ENCODE results near the gene ADIPOR1.
"Not testable (repeated sequence)": the region's sequence is repeated elsewhere in the genome, so short reads cannot be mapped to it uniquely, and the experiment has no call there.

The ADIPOR1 gene, protein sequence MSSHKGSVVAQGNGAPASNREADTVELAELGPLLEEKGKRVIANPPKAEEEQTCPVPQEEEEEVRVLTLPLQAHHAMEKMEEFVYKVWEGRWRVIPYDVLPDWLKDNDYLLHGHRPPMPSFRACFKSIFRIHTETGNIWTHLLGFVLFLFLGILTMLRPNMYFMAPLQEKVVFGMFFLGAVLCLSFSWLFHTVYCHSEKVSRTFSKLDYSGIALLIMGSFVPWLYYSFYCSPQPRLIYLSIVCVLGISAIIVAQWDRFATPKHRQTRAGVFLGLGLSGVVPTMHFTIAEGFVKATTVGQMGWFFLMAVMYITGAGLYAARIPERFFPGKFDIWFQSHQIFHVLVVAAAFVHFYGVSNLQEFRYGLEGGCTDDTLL

GRCh38 chr1:202957733-202958543 lies at the start of gene ADIPOR1:
TSS of gene ADIPOR1 (minus strand) at chr1:202958312. CDS start at chr1:202951070, 7,242 bp downstream.
- peak; percentile 89 for DNase-seq

DNA sequence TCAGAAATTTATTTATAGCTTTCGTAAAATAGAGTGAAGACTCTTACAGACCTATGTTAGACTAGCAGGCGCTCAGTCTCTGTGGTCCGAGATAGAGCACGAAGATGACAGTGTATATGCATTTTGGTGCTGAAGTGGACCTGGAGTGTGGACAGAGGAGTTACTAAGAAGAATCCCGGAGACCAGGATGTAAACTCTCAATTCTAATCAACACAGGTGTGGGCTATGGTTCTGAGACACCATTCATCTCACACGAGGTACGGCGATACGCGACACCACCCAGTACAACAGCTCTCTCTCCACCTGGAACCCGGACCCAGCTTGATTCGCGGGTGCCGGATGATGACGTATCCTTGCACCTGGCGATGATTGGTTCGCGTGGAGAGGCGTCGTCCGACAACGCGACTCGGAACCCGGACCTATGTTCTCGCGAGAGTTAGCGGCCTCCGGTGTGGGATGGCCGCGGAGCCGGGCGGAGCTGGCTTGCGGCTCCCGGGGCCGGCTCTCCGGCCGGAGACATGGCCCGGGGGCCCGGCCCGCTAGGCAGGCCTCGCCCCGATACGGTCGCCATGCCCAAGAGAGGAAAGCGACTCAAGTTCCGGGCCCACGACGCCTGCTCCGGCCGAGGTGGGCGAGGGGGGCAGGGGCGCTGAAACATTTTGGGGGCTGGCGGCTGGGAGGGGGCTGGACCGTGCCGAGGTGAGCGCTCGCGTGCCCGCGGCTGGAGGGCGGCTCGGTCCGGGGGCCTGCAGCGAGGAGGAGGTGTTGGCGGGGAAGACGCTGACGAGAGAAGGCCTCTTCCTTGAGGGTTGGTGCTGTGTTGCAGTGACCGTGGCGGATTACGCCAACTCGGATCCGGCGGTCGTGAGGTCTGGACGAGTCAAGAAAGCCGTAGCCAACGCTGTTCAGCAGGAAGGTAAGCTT lies 49.1 kb upstream of the ADIPOR1 start, which contains the start of gene TMEM183A:
Gene TMEM183A (plus strand): TSS at position 427 of the 924 bp plus-strand sequence. CDS start 92 bp downstream, at position 519.
- peak; percentile 96 for DNase-seq

GRCh38 chr1:203005395-203006142 lies 47.5 kb upstream of the ADIPOR1 start:
- DNase-seq, result not testable (repeated sequence)

GRCh38 chr1:203002951-203003350 lies 44.8 kb upstream of the ADIPOR1 start:
- no peak for DNase-seq

GRCh38 chr1:203001986-203002385 lies 43.9 kb upstream of the ADIPOR1 start:
- no peak for DNase-seq

DNA sequence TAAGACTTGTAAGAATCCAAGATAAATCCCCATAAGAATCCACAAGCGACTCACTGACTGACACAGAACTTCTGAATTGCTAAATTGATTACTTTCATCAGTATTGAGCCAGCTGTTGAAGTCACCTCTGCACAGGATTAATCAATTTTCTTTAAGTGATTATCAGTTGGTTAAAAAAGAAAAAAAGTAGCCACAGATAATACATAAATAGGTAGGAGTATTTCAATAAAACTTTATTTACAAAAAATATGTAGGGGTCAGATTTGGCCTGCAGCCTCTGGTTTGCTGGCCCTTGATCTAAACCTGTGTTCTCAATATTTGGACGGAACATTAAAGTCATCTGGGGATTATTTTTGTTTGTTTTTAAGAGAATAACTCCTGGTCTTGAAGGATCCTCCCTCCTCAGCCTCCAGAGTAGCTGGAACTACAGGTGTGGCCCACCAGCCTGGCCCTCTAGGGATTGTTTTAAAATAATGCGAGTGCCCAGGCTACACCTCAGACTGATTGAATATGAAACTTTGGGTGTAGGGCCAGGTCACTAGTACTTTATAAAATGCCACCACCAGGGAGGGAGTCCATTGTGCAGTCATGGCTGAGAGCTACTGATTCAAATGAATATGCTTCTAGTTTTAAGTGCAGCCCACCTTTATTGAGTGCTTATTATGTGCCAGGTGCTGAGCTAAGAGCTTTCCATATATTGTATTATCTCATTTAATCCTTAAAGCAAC lies 42.3 kb upstream of the ADIPOR1 start:
- no peak for DNase-seq

GRCh38 chr1:202998836-202999750 lies 41.0 kb upstream of the ADIPOR1 start:
- DNase-seq, result peak; percentile 62

DNA sequence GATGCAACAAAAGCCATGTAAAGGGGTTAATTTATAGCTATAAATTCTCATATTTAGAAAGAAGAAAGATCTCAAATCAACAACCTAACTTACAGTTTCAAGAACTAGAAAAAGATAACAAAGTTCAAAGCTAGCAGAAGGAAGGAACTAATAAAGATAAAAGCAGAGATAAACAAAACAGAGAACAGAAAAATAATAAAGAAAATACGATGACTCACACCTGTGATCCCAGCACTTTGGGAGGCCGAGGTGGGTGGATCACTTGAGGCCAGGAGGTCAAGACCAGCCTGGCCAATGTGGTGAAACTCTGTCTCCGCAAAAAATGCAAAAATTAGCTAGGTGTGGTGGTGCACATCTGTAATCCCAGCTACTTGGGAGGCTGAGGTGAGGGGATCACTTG lies 36.6 kb upstream of the ADIPOR1 start:
- no peak for DNase-seq

- DNase-seq, result no peak
Observed at GRCh38 chr1:202991112-202991511, 33.0 kb upstream of the ADIPOR1 start.

- DNase-seq, result no peak
Observed at GRCh38 chr1:202989879-202990278, 31.8 kb upstream of the ADIPOR1 start.

DNA sequence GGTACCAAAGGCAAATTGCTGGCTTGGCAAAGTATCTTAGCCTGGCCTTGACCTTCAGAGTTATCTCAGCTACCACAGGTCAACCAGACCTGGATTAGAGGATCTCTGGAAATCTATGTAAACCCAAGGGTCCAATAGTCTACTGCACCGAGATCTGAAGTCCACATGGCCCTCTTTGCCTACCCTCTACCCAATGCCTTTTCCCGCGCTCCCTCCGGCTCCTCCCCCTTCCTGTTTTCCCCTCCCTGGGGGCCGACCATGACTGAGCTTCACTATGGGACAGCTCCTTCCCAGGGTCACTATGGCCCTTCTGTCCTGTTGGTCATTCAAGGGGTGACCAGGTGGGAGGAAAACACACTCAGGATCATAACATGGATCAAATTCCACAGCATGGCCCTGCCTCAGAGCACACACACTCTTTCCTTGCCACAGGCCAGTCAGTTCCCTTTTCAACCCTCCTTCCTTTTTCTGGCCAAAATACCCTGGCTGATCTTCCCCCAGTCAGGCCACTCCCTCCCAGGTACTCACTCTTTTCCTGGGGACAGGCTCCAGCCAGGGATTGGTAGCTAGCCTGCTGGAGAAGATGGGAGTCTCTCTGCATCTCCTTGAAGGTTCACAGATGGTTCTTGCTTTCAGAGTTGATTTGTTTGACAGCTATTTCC lies 29.9 kb upstream of the ADIPOR1 start:
- no peak for DNase-seq

DNA sequence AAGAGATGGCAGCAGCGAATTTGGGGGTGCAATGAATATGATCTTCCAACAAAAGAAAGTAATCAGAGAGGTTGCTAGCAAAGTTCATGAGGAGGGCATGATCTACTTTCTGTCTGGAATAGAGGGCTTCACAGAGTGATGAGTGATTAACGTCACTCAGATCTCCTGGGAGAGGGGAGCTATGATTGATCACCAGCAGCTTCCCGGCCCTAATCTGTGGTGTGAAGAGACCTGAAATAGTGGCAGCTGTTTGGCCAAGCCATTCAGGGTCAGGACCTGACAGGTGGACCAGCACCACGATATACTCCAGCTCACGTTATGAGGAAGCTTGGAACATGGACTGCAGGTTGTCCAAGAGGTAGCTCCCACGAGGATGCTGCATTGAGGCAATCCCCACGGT lies 29.1 kb upstream of the ADIPOR1 start:
- DNase-seq, result no peak

- not testable (repeated sequence) for DNase-seq
Observed at GRCh38 chr1:202986120-202986519, 28.0 kb upstream of the ADIPOR1 start.

- no peak for DNase-seq
Observed at GRCh38 chr1:202982715-202983430, 24.8 kb upstream of the ADIPOR1 start.

DNA sequence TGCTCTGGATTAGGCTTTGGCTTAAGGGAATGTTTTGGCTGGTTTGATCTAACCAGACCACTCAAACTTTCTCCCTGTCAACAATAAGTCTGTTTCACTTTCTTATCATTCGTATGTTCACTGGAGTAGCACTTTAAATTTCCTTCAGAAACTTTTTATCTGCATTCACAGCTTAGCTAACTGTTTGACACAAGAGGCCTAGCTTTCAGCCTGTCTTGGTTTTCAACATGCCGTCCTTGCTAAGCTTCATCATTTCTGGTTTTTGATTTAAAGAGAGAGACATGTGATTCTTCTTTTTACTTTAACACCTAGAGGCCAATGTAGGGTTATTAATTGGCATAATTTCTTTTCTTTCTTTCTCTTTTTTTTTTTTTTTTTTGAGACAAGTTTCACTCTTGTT lies 23.8 kb upstream of the ADIPOR1 start:
- no peak for DNase-seq

- no peak for DNase-seq
Observed at GRCh38 chr1:202979459-202979858, 21.3 kb upstream of the ADIPOR1 start.

DNA sequence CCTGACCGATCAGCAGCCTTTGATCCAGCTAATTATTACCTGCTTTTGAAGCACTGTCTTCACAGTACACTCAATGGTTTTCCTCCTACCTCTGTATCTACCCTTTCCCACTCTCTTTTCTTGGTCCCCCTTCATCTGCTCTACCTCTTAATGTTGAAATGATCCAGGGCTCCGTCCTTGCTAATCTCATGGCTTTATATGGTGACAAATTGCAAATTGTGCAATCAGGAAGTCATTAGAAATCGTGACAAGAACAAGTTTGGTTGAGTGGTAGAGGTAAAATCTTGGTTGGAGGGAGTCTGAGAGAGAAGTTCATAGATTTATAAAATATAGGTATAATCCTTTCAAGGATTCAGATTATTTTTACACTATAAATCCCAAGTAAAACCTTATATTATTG lies 18.5 kb upstream of the ADIPOR1 start:
- no peak for DNase-seq

- DNase-seq, result no peak
Observed at GRCh38 chr1:202974856-202975255, 16.7 kb upstream of the ADIPOR1 start.

DNA sequence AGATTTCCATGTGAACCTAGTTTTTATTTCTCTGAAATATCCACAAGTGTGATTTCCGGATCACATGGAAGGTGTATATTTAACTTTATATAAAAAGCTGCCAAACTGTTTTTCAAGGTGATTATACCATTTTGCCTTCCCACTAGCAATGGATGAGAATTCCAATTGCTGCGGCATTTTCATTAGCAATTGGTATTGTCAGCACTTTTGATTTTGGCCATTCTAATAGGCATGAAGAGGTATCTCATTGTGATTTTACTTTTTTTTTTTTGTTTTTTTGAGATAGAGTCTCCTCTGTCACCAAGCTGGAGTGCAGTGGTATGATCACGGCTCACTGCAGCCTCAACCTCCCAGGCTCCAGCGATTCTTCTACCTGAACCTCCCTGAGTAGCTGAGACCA lies 13.9 kb upstream of the ADIPOR1 start:
- DNase-seq, result no peak

Data from right forelimb (tissue), 1 donor.